ENCODE data around the gene MYRF. TPM values are rescaled to one million over a fixed set of nuclear protein-coding genes. Genes with fewer than 3 reads are reported as not detected.
A peak's percentile ranks its signal among the peaks of the same experiment; 100 is the strongest.

Gene MYRF
- total RNA-seq, 2 experiments from 2014 or later = 0.19 to 1.1 TPM

DNA sequence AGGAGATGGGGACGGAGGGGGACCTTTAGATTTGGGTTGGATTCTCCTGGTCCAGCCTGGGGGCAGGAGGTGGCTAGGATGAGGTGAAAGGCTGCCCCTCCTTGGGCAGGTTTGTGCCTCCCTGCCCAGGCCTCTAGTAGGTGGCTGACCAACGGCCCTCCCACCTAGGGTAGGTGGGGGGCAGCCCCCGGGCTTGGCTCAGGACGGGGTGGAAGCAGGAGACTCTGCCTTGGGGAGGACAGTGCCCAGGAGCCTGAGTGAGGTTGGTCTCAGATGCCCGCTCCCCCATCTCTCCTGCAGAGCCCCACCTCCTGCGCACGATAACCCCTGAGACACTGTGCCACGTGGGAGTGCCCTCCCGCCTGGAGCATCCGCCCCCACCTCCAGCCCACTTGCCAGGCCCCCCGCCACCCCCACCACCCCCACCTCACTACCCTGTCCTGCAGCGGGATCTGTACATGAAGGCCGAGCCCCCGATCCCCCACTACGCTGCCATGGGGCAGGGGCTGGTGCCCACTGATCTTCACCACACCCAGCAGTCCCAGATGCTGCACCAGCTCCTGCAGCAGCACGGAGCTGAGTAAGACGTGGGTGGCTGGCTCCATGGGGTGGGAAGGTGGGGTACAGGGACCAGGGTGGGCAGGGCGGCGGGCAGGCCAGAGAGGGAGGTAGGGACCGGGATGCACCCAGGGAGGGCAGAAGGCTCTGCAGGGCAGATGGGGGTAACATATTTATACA, 17.7 kb downstream of the MYRF start:
- CTCF ChIA-PET (ENCODE audit: unreplicated experiment) = no interaction called here
- no TSS peak for BruUV-seq (replicated peaks)

GRCh38 chr11:61771195-61771894, 18.9 kb downstream of the MYRF start:
- Histone ChIP-seq H3K4me2 (ENCODE audit: low read length) (no peak overlapping the region), H3K79me2 (ENCODE audit: insufficient read depth, low read depth, low read length) (no peaks in the 10 kb centered on the region), H3K36me3 (ENCODE audit: insufficient read depth, low read length) (no peaks in the 10 kb centered on the region), H3K27ac (ENCODE audit: low read depth, low read length, poor library complexity, severe bottlenecking) (no peak overlapping the region), H3K4me3 (ENCODE audit: low read depth, low read length, poor library complexity, severe bottlenecking) (no peak overlapping the region), H4K20me1 (ENCODE audit: insufficient read depth, low read length) (no peaks in the 10 kb centered on the region), H3K4me1 (ENCODE audit: insufficient read depth, low read length, poor library complexity, severe bottlenecking) (peaks cover 9% of the 10 kb centered on the region), H2AFZ (ENCODE audit: low read length) (no peak overlapping the region), H3K9me3 (ENCODE audit: low read length) (no peaks in the 10 kb centered on the region), H3K9me2 (ENCODE audit: insufficient read depth, low read length) (no peaks in the 10 kb centered on the region)
- no TSS peak for BruUV-seq (replicated peaks)
- TF ChIP-seq EZH2phosphoT487 (IDR thresholded peaks at IDR 0.05; ENCODE audit: borderline replicate concordance, low read depth, low read length) = no peak
- TF ChIP-seq, protein P1, sequence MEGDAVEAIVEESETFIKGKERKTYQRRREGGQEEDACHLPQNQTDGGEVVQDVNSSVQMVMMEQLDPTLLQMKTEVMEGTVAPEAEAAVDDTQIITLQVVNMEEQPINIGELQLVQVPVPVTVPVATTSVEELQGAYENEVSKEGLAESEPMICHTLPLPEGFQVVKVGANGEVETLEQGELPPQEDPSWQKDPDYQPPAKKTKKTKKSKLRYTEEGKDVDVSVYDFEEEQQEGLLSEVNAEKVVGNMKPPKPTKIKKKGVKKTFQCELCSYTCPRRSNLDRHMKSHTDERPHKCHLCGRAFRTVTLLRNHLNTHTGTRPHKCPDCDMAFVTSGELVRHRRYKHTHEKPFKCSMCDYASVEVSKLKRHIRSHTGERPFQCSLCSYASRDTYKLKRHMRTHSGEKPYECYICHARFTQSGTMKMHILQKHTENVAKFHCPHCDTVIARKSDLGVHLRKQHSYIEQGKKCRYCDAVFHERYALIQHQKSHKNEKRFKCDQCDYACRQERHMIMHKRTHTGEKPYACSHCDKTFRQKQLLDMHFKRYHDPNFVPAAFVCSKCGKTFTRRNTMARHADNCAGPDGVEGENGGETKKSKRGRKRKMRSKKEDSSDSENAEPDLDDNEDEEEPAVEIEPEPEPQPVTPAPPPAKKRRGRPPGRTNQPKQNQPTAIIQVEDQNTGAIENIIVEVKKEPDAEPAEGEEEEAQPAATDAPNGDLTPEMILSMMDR (conservative IDR thresholded peaks at IDR 0.05; ENCODE audit: low read length) = no peak
- POLR2A ChIA-PET = no interaction called here
- DNase-seq (ENCODE audit: low spot score) = no peak
- intact Hi-C loops (cut with micrococcal nuclease; ENCODE audit: unreplicated experiment) = no loop called here
- CTCF ChIA-PET (ENCODE audit: unreplicated experiment) = no interaction called here

More for the DNA sequence above, 17.7 kb downstream of the MYRF start:
- H3K4me3 ChIP-seq (ENCODE audit: low read depth, low read length, poor library complexity, severe bottlenecking) = no peak overlapping the region
- intact Hi-C loops (cut with micrococcal nuclease; ENCODE audit: unreplicated experiment) = no loop called here
- H3K4me2 ChIP-seq (ENCODE audit: low read length) = no peak overlapping the region
- peaks cover 9% of the 10 kb centered on the region for H3K4me1 ChIP-seq (ENCODE audit: insufficient read depth, low read length, poor library complexity, severe bottlenecking)
- no peak for DNase-seq (ENCODE audit: low spot score)
- H3K9me2 ChIP-seq (ENCODE audit: insufficient read depth, low read length) = no peaks in the 10 kb centered on the region
- H2AFZ ChIP-seq (ENCODE audit: low read length) = no peak overlapping the region
- TF ChIP-seq EZH2phosphoT487 (IDR thresholded peaks at IDR 0.05; ENCODE audit: borderline replicate concordance, low read depth, low read length) = no peak
- TF ChIP-seq, protein P1 (conservative IDR thresholded peaks at IDR 0.05; ENCODE audit: low read length) = no peak
- no peak overlapping the region for H3K27ac ChIP-seq (ENCODE audit: low read depth, low read length, poor library complexity, severe bottlenecking)
- H3K9me3 ChIP-seq (ENCODE audit: low read length) = no peaks in the 10 kb centered on the region
- H3K79me2 ChIP-seq (ENCODE audit: insufficient read depth, low read depth, low read length) = no peaks in the 10 kb centered on the region
- POLR2A ChIA-PET = no interaction called here
- no peaks in the 10 kb centered on the region for H4K20me1 ChIP-seq (ENCODE audit: insufficient read depth, low read length)
- no peaks in the 10 kb centered on the region for H3K36me3 ChIP-seq (ENCODE audit: insufficient read depth, low read length)

- no peaks in the 10 kb centered on the region for H3K79me2 ChIP-seq (ENCODE audit: insufficient read depth, low read depth, low read length)
- peak overlapping the region; percentile 29 for H3K4me2 ChIP-seq (ENCODE audit: low read length)
- no peaks in the 10 kb centered on the region for H3K9me2 ChIP-seq (ENCODE audit: insufficient read depth, low read length)
- intact Hi-C loops (cut with micrococcal nuclease; ENCODE audit: unreplicated experiment) = no loop called here
- BruUV-seq (replicated peaks) = no TSS peak
- ChIA-PET POLR2A (interaction anchor here (1.2 kb wide), 1 partner anchor 10 kb away, joined by 3 read pairs; no protein-coding TSS in a partner anchor), CTCF (ENCODE audit: unreplicated experiment) (no interaction called here)
- no peak overlapping the region for H3K4me3 ChIP-seq (ENCODE audit: low read depth, low read length, poor library complexity, severe bottlenecking)
- peak overlapping the region; percentile 40; the same call in 1 of the 2 replicates for H2AFZ ChIP-seq (ENCODE audit: low read length)
- H3K27ac ChIP-seq (ENCODE audit: low read depth, low read length, poor library complexity, severe bottlenecking) = no peak overlapping the region
- DNase-seq (ENCODE audit: low spot score) = no peak
- TF ChIP-seq EZH2phosphoT487 (IDR thresholded peaks at IDR 0.05; ENCODE audit: borderline replicate concordance, low read depth, low read length) = no peak
- TF ChIP-seq, protein P1 (conservative IDR thresholded peaks at IDR 0.05; ENCODE audit: low read length) = no peak
- H3K4me1 ChIP-seq (ENCODE audit: insufficient read depth, low read length, poor library complexity, severe bottlenecking) = peaks cover 9% of the 10 kb centered on the region
- H3K36me3 ChIP-seq (ENCODE audit: insufficient read depth, low read length) = no peaks in the 10 kb centered on the region
- no peaks in the 10 kb centered on the region for H4K20me1 ChIP-seq (ENCODE audit: insufficient read depth, low read length)
- no peaks in the 10 kb centered on the region for H3K9me3 ChIP-seq (ENCODE audit: low read length)
Observed at GRCh38 chr11:61771985-61772455, 19.6 kb downstream of the MYRF start.

Measured in OCI-LY7 (cell line).